GM12874 (cell line): ENCODE results near the gene UBE3C.

Experiments used
- CTCF ChIP-seq: IDR thresholded peaks from 2 replicates; pipeline ENCODE4 v1.5.1; 2011; ENCODE audit warnings: low read depth, mild to moderate bottlenecking, control low read depth, low read length, moderate library complexity; ENCODE audit not compliant: insufficient read depth

The UBE3C gene

GRCh38 chr7:157313645-157314044 is 174.9 kb downstream of the UBE3C start:
- no peak for TF ChIP-seq CTCF

GRCh38 chr7:157318015-157318706 is 179.4 kb downstream of the UBE3C start:
- TF ChIP-seq CTCF: no peak
